Activated CD4-positive, alpha-beta T cell treated with anti-CD3 and anti-CD28 coated beads, Interleukin-2, amount 50 U/mL, for 16 hours (primary cell): ENCODE measurements around the gene TSPYL4.
"Not testable (repeated sequence)": the region's sequence is repeated elsewhere in the genome, so short reads cannot be mapped to it uniquely, and the experiment has no call there.

ENCODE experiments used
- DNase-seq: peaks from one replicate; pipeline ENCODE4 v3.0.0-alpha.2; 2020

Gene TSPYL4

DNA sequence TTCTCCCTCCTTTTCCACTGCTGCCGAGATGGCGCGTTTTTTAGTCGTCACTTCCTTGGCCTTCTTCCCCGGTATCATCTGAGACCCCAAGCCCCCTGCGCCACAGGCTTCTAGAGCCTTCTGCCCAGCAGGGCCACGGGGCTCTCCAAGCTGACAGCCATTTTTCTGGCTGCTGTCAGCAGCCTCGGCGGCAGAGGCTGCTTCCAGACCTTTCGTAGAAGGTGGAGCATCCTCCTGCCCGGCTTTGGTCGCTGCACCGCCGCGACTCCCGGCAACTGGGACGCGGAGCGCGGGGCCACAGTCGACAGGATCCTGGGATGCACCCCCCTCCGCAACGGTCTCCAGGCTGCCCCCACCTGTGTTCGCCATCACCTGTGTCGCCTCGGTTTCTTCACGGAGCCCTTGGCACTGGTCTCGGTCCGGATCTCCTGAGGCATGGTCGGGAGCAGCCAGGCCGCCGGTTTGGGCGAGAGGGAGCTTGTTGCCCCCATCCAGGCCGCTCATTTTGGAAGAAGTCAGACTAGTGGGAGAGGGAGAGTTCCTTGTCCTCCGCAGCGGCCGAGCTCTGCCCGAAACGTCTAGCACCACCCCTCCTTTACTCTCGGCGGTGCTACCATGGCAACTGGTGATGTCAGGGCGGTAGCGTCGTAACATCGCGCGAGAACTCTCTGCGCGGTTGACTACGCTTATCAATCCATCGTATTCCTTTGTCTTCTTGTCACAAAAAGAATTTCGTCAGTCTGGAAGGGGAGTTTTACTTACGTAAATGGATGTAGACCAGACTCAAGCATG is at the start of gene TSPYL4:
TSPYL4 (minus strand) TSS at position 571 of the 792 bp plus-strand sequence; CDS start at position 504, 67 bp downstream.
- peak; percentile 92 for DNase-seq

DNA sequence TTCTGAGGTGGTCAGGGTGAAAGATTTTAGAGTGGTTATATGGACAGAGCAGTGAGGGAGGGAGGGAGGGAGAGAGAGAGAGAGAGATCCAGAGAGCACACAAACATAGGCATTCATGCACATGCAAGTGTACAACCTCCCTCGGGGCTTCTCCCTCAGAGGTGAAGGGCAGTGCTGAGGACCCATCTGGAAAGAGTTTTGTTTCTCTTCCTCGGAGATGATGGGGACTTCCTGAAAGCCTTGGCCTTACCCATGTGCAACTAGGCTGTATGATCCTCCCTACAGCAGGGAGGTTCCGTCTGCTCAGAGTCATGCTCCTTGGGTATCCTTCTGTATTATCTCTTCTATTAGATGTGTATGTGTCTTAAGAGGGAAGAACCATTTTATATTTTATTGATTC is 47.2 kb upstream of the TSPYL4 start:
- no peak for DNase-seq

DNA sequence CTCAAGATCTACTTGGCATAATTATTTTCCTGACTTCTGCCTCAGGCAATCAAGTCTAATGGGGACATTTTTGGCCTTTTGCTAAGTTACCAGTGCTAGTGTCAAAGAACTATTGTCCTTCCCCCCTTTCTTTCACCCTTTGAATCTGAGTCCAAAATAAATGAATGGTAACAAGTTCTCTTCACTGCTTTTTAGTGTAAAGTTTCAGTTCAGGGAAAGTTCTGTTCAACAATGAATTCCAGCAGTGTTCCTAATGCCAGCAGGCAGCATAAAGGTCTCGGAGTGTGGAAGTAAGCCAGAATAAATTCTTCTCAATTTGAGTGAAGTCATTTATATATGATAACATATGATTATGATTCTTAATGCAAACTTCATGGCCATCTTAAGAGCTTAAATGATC is 46.7 kb upstream of the TSPYL4 start:
- no peak for DNase-seq

DNA sequence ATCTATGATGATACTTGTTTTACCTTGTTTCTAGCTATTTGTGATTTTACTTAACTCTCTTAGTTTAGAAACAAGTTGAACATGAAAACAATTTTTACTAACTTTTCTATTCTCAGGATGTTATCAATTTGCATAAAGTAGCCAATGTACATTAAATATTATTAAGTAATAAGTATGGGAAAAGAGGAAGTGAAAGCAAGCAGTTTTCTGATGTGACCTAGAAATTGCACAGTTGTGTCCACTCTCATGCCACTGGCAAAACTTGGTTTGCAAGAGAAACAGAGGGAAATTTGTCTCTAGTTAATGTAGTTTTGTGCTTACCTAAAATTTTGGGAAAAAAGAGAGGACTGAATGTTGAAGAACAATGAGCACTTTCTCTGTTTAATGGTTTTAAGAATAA is 45.1 kb upstream of the TSPYL4 start:
- DNase-seq = no peak

DNA sequence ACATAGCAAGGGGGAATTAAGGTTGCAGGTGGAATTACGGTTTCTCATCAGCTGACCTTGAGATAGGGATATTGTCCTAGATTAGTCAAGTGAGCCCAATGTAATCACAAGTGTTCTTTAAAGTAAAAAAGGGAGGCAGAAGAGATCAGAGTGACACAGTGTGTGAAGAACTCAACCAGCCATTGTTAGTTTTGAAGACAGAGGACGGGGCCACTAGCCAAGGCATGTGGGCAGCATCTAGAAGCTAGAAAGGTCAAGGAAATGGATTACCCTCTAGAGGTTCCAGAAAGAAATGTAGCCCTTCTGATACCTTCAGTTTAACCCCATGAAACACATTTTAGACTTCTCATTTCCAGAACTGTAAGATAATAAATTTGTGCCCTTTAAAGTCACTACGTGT is 44.4 kb upstream of the TSPYL4 start:
- no peak for DNase-seq

DNA sequence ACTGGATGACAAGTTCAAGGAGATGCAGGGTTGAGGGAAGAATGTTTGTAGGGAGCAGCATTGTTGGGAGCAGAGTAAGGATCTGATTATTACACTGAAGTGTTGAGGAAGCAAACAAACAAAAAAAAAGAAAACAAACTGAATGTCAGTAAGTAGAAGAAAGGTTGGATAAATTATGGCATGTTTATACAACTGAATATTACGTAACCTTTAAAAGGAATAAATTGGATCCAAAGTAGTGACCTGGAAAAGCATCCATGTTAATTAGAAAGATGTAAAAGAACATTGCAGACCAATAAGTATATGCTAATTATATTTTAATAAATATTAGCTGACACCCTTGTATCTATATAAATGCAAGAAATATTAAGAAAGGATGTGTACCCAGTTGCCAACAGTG is 38.7 kb upstream of the TSPYL4 start:
- no peak for DNase-seq

DNA sequence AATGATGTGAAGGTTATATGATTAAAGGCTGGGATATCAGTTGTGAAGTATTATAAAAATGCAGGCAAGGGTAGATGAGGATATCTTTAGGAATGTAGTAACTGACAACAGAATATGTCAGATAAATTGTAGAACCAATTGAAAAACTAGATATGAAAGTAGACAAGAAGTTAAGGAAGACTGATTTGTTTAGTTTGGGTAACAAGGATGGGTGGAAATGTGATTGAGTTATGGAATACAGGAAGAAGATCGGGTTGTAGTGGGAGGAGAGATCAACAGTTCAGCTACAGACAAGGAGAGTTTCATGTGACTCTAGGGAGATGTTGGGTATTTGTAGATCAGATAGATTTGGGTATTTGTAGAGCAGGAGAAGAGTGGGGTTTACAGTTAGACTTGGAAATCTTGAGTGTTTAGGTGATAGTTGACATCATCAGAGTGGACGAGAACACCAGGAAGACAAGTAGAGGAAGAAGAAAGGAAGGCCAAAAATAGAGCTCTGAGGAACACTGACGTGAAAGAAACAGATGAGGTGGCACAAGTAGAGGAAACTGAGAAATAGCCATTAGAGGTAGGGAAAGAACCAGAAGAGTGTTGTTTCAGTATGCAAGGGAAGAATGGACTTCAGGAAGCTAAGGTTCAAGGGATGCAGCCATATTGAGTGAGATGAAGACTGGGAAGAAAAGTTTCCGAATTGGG is 38.0 kb upstream of the TSPYL4 start:
- no peak for DNase-seq

DNA sequence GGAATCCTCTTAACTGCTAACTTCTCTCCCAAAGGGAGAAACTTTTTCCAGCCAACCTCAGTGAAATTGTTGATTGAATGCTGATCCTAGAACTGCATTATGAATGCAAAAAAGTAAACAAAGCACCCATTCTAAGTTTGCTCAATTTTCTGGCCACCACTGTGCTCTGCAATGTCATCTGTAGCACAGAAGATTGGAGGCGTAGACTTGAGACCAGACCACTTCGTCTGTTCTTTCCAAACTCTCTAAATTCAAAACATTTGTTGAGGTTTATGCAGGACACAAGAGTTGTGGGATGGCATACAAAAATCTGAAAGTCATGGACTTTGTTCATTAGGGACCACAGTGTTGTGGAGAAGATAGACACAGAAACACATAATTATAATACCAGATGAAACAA is 36.9 kb upstream of the TSPYL4 start:
- no peak for DNase-seq

DNA sequence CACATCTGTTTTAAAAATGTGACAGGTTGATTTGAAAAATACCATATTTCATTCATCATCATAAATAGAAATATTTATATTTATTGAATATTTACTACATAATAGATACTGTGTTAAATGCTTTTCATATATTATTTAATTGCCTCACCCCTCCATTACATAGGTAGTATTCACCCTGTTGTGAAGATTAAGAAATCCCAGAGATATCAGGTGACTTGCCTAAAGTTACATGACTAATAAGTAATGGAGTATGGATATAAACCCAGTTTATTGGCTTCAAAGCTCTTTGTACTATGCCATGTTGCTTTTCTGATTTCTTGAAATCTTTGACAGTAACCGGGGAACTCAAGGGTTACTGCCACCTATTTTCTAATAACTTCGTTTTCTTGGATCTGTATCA is 36.0 kb upstream of the TSPYL4 start:
- DNase-seq = no peak

DNA sequence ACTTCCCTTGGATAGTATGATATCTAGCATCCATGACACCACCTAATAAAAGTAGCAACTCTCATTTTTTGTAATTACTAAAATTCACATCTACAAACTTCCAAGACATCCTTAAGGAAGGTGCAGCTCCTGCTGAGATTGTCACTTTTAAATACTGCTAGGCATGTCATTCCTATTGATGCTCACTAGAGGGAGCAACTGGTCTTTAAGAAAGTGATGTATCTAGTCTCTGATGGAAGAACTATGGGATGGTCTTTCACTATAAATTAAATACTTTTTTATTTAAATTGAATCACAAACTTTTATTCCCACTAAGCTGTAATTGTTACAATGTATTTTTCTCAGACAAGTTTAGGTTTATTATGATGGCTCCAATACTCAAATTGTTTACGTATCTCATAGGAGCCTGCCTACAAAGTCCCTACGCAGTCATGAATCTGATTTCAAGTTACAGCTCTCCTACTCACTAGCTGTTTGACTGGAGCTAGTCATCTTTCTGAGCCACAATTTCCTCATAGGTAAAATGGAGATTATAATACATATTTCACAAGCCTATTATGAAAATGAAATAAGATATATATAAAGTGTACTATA is 33.9 kb upstream of the TSPYL4 start:
- DNase-seq = peak; percentile 38

DNA sequence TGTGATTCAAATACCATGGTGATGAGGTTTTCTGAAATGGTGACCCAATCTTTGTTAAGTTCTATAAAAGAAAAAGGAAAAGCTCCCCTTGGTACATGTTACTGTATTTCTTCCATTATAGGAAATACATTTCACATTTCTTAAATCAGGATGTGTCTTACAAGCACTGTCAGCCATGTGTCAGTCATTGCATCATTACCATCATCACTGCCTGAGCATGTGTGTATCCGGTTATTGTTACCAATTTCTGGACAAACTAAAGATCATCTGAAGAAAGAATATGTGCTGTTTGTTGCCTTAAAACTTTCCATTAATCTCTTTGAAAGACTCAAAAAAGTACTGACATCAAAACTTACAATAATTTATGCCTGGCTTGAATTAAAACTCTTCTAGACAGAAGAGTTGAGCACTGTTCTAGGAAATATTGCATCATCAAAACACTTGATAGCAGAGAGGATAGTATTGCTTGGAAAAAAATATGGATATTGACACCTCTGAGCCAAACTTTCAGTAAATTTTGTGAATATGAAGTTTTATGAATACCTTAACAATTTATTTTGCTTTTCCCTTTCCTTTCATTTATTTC is 33.0 kb upstream of the TSPYL4 start:
- no peak for DNase-seq

DNA sequence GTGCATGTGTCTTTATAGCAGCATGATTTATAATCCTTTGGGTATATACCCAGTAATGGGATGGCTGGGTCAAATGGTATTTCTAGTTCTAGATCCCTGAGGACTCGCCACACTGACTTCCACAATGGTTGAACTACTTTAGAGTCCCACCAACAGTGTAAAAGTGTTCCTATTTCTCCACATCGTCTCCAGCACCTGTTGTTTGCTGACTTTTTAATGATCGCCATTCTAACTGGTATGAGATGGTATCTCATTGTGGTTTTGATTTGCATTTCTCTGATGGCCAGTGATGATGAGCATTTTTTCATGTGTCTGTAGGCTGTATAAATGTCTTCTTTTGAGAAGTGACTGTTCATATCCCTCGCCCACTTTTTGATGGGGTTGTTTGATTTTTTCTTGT is 31.1 kb upstream of the TSPYL4 start:
- DNase-seq = not testable (repeated sequence)

DNA sequence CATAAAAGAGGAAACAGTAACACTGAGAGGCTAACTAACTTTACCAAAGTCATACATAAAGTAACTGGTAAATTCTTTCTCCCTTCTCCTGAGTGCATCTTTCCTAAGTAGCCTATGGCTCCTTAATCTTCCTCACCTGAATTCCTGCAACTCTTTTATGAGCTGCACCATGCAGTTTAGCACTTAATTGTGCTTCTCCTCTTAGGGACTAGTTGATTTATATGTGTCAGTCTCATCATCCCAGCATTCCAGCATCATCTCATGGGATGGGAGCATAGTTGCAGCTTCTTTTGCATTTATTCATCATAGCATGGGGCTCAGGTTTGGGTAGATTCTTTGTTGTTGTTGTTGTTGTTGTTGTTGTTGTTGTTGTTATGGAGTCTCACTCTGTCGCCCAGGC is 29.3 kb upstream of the TSPYL4 start:
- no peak for DNase-seq

DNA sequence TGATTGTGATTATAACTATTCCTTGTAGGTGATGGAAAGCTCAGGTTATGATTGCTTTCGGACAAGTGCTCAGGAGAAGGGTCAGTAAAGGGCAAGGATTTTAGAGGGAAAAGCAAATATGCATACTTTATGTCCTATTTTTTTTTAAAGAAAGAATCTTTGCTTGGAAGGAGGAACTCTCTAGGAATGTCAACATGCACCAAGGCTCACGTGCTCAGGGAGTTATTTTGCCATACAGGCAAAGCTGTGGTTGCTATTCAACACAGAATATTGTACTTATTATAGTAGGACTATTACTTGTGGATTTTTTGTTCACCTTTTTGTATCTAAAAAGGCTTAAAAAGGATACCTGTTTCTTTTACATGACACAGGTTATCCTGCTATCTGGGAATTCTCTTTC is 28.8 kb upstream of the TSPYL4 start:
- no peak for DNase-seq

DNA sequence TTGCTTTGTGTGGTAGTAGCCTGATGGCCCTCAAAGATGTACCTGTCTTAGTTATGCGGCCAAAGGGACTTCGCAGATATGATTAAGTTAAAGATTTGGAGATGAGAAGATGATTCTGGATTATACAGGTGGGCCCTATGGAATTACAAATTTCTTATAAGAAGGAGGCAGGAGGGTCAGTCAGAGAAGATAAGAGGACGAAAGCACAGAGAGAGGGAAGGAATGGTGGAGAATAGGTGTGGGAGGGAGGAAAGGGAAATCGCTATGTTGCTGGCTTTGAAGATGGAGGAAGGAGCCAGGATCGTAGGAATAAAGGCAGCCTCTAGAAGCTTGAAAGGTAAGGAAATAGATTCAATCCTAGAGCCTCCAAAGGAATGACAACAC is 27.1 kb upstream of the TSPYL4 start:
- no peak for DNase-seq

DNA sequence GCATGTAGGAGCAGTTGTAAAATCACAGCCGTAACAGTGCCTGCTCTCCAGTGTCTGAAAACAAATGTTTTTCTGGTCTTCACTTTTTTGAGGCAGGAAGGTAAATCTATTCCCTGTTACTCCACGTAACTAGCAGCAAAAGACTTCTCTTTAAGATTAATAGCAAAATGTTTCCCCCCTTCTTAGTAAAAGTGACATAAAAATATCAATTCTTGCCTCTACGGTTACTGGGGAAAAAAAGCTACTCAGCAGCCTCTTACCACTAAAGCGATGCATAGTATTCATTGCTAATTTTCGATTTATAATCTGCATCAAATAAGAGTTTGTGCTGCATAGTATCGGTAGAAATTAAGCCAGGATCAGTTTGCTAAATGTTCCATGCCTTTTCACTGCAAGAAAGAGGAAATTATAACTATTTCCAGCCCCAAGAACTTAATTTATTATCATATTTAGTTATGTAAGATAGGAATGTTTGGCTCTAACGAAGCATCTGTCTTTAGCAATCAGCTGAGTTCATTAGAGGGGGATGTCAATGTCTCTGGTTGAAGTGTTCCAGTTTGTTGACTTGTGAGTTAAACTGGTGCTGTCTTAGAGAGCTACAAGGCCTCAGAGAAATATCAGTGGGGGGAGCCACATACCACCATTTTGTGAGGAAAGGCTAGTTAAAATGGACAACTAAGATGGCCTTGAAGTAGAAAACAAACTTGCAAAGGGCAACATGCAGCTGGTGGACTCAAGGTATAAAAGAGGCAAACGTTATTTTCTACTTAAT is 26.5 kb upstream of the TSPYL4 start:
- DNase-seq = no peak

DNA sequence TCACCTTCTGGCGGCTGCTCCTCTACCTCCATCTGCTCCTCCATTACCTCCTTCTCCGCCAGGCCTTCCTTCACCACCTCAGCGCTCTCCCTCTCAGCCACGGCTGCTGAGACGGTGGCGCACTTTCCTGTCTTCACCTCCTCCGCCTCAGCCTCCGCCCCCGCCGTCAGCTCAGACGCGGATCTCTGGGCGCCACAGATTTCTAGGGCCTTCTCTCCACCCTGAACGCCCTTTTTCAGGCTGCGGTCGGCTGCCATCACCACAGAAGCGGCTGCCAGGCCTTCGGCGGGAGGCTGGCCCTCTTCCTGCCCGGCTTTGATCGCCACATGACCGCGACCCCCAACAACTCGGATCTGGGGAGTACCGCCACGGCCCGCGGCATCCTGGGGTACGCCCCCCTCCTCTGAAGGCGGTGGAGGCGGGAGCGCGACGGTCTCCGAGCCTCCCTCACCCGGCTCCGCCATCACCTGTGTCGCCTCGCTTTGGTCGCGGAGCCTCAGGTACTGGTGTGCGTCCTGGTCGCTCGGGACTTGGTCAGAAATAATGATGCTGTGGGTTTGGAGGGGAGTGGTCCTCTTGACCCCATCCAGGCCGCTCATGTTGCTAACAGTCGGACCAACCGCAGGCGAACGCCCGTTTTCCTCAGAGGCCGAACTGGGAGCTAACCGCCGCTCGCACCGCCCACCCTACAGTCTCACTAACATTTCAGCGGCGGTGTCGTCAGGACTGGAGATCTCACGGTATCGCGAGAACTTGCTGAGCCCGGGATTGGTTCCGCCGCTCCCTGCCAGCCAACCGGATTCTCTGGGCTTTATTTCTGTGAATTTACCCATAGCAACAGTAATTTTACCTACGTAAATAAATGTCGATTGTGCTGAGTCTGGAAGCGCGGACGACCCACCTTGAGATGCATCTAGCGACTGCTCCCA is 25.6 kb upstream of the TSPYL4 start, which contains the start of gene TSPYL1:
TSPYL1 (minus strand) TSS at position 699 of the 929 bp plus-strand sequence; CDS start at position 599, 100 bp downstream.
- peak; percentile 96 for DNase-seq

DNA sequence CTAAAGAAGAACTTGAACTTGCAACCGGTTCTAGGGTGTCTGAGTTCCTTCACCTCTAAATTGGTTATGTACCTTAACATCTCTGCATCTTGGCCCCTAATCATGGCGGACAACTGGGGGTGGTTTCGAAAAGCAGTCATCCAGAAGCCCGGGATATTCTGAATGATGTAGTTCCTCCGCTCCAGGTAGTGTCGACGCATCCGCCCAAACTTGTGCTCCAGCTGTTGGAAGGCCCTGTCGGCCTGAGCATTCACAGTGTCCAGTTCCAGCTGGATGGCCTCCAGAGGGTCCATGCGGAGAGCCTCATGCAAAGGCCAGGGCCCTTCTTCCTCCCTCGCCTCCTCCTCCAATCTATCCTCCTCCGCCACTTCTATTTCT is 25.0 kb upstream of the TSPYL4 start:
- no peak for DNase-seq

DNA sequence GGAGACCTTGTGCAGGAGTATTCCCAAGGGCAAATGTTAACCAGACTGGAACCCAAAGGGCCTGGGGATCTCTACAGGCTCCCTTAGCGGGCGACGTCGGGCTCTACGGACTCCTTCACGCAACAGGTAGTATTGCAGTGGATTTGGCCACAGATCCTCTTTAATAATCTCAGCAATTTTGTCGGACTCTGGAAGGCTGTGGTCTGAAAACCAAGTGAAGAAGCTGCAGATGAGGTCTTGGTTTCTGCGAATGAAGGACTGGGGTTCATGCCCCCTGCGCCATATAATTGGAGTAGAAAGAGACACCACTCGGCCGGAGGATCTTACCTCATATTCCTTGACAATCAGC is 24.6 kb upstream of the TSPYL4 start:
- DNase-seq = no peak

DNA sequence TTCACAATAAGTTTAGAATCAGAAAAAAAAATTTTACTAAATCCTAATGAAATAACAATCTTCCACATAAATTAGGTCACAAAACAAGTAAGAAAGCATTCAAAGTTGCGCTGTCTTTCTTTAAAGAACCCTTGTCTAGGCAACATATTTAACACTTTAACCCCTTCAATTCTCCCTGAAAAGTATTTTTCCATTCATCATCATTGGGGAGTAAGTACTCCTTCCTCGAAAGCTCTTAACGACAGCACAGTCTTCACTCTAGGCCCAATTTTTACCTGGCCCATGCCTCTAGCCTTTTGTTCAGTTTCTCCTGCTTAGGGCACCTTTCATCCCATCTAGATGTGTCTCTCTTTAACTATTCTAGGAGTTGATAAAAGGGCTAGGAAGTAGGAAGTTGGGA is 23.2 kb upstream of the TSPYL4 start:
- no peak for DNase-seq

DNA sequence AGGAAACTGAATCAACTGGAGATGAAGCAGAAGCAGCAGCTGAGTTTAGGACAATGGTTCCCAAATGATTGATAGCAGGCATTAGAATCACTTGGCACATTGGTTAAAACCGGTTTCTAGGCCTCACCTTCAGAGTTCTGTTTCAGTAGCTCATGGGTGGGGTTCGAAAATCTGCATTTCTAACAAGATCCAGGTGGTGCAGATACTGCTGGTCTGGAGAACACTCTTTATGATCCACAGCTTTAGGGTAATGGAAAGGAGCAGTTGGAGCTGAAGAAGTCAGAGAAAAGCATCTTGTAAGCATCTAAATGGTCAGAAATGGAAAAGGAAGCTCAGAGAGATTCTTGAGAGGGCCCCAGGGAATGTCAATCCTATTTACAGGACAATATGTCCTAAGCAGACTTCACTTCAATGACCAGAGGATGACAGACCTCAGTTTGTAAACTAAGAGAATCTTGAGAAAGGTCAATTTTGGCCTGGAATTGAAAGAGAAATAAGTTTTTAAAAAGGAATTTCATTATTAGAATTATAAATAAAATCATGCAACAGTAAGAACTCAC is 17.4 kb upstream of the TSPYL4 start:
- DNase-seq = no peak
